Glomerular visceral epithelial cell (primary cell): ENCODE measurements around the gene LRRIQ4.

Source experiments
- DNase-seq: peaks from one replicate; pipeline ENCODE4 v3.0.0-alpha.2; 2016; ENCODE audit errors: extremely low spot score

The LRRIQ4 gene

DNA sequence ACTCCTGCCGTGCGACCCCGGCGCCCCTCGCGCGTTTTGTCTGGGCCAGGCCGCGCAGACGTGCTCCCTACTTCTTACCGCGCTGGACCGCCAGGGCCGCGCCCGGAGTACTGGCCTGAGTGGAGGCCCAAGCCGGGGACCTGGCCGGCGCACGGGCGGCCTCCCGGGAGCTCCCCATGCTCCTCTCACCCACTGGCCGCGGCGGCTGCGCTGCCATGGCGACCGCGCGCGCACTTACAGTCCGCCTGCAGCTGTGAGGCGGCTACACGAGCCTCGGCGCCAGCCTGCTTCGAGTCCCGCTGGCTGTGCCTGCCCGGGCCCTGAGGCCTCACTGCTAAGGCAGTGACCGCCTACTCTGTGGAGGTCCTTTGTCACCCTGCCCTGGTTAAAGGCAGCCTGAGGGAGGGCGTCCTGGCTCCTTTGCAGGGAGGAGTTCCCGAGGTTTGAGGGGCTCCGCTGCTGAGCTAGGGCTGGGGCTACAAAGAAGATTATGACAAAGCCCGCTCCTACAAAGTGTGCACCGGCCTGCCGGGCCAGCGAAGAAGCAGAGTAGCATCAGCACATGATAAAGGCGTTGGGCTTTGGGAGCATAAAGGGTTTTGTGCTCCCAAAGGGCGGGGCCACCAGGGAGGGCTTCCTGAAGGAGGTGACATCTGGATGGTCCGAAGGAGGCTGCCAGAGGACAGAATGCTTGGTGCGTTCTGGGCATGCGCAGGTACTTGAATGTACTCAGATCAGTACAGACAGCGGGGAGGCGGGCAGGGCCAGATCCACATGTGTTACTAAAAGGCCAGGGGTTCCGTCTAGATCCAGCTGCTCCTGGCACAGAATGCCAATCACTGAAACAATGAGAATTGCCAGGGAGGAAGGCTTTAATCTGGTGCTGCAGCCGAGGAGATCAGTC, at the start of gene LRRIQ4, which contains the start of gene LRRC34:
LRRIQ4 (plus strand) TSS at position 539 of the 904 bp plus-strand sequence. CDS start 9,052 bp downstream, outside the sequence.
LRRC34 (minus strand) TSS at position 573 of the 904 bp plus-strand sequence; CDS start at position 217, 356 bp downstream.
- DNase-seq: peak; percentile 61

DNA sequence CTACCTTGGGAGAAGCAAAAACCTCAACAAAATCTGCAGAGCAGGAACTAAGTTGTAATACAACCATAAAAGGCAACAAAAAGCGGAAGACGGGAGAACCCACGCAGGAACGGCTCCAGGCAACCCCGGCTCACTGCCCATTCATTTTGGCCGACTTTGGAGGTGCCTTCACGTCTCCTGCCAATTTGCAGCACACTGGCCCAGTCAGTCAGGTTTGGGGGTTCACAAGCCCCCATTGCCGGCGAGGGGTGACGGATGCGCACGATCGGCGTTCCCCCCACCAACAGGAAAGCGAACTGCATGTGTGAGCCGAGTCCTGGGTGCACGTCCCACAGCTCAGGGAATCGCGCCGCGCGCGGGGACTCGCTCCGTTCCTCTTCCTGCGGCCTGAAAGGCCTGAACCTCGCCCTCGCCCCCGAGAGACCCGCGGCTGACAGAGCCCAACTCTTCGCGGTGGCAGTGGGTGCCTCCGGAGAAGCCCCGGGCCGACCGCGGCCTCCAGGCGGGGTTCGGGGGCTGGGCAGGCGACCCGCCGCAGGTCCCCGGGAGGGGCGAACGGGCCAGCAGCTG, 48.3 kb upstream of the LRRIQ4 start:
- peak; percentile 28 for DNase-seq

GRCh38 chr3:169764882-169765612, 47.6 kb upstream of the LRRIQ4 start, which contains the start of gene TERC:
TSS of gene TERC (minus strand) at chr3:169765060.
- DNase-seq: peak; percentile 83

DNA sequence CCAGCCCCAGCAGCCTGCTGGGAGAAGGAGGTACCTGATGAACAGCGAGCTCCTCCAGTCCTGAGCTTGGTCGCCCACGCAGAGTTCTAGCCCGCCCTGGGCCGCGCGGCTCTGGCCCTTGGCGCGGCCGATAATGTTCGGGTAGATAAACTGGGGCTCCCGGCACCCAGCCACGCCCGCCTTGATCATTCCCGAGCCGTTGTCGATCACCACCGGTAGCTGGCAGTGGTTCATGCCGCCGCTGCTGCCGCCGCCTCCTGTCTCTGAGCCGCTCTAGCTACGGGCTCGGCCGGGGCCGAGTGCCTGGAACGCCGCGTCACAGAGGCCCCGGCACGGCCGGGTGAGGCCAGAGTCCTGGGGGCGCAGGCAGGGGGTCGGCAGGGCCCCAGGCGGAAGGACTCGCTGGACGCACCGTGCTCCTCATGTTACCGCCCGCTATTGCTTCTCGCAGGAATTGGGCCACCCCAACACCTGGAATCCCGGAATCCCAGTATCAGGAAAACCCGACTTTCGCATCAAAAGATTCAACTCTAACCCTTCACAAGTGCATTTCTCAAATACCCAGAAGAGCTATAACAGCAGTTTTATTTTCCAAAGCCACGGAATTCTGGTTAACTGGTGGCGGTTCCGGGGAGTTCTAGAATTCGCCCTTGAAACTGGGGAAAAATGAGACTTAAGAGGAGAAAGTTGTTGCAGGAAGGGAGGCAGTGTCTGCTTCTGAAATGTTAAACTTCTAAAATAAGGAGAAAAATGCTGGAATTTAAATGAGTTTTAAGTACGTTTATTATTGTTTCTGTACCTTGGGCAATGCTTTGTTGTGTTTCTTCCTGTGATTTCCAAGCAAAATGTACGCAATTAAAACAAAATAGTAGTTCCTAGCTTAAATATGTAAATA, 43.1 kb upstream of the LRRIQ4 start, which contains the start of gene ACTRT3:
ACTRT3 (minus strand) TSS at position 275 of the 895 bp plus-strand sequence; CDS start at position 234, 41 bp downstream.
- DNase-seq: peak; percentile 57

- peak; percentile 84 for DNase-seq
These were observed 41.0 kb upstream of the LRRIQ4 start for GRCh38 chr3:169771497-169772304.

DNA sequence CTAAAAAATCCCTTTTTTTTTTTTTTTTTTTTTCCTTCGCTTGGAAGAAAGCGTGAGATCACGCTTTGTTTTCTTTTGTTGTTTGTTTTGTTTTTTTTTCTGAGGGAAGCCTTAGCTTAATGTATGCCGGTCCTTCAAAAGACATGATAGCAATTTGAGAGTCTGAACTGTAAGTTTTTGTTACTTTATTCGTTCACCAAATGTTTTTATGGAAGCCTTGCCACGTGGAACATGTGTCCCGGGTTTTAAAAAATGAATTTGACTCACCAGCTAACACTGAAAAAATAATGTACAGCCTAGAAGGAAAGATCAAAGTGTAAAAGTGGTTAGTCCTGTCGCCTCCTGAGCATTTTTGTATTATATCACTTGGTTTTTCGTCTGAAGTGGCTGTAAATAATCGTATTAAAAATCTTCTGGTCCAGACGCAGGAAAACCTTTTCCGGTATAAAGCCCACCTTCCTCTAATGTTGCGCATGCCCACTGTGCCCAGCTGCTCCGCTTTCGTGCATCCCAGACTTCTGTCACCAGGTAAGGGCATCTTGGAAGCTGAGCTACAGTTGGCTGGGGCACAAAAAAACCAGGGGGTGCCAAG, 40.3 kb upstream of the LRRIQ4 start:
- peak; percentile 81 for DNase-seq

DNA sequence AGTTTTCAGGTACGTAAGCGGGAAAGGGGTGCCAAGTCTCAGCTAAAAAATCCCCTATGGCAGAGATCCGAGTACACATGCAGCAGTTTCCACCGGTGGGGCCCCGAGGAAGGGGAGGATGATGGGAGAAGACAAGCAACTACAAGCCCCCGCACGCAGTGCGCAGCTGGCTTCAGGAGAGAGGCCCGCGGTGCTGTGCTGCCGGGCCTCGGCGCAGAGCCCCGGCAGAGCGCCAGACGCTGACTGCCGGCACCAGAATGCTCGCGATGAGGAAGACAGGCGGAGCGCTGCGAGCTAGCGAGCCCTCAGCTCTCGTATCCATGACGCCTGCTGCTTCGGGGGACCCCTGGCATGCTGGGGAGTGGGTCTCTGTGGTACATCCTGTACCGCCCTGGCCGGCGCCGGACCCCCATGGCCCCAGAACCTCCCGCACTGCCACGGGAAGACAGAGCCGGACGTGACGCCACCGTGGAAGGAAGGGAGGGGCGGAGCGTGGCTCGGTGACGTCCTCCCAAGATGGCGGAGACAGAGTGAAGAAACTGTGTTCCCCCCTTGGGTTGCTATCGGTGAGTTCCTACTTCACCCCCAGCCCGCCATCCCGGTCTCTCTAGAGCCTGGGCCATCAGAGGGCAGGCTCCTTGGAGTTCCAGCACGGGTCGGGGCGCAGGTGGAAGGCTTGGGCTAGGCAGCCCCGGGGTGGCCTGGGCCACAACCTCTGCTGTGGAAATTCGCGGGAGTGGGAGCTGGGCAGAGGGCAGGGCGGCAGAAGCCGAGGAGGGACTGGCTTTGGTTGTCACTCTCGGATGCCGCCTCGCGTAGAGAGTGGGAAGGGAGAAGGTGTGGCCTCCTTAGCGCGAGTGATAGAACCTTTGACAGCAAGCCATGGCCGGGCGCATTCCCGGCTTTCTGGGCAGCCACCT, 39.5 kb upstream of the LRRIQ4 start, which contains the start of gene MYNN:
MYNN (plus strand) TSS at position 500 of the 920 bp plus-strand sequence. CDS start 900 bp downstream, outside the sequence.
- DNase-seq: peak; percentile 86

DNA sequence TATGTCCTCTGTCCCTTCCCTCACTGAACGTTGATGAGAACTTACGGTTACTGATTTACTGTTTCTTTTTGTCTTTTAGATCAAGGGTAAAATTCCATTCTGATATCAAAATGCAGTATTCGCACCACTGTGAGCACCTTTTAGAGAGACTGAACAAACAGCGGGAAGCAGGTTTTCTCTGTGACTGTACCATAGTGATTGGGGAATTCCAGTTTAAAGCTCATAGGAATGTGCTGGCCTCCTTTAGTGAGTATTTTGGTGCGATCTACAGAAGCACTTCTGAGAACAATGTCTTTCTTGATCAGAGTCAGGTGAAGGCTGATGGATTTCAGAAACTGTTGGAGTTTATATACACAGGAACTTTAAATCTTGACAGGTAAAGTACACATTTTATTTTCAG, 38.5 kb upstream of the LRRIQ4 start:
- DNase-seq: no peak

DNA sequence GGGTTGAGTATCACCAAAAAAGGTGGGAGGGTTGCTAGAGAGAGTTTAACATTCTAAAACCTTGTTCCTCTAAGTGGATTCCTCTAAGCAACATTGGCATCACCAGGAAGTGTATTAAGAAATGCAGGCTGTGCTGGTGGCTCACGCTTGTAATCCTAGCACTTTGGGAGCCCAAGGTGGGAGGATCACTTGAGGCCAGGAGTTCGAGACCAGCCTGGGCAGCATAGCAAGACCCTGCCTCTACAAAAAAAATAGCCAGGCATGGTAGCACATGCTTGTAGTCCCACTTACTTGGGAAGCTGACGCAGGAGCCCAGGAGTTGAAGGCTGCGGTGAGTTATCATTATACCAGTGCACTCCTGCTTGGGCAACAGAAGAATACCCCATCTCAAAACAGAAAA, 34.8 kb upstream of the LRRIQ4 start:
- no peak for DNase-seq

DNA sequence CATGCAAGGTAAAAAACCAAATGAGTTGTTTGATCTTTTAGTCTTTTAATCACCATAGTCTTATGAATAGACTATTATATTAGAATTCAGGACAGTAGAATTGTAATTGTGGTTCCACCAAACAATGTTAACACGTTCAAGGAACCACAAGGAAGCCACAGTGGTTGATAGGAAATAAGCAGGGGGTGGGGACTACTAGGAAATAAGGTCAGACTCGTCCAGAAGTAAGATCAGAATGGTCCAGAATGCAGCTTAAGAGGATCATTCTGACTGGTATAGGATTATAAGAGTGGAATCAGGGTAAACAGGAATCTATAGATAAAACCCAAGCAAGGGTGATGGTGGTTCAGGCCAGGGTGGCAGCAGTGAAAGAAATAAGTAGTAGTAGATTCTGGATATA, 31.9 kb upstream of the LRRIQ4 start:
- DNase-seq: no peak

DNA sequence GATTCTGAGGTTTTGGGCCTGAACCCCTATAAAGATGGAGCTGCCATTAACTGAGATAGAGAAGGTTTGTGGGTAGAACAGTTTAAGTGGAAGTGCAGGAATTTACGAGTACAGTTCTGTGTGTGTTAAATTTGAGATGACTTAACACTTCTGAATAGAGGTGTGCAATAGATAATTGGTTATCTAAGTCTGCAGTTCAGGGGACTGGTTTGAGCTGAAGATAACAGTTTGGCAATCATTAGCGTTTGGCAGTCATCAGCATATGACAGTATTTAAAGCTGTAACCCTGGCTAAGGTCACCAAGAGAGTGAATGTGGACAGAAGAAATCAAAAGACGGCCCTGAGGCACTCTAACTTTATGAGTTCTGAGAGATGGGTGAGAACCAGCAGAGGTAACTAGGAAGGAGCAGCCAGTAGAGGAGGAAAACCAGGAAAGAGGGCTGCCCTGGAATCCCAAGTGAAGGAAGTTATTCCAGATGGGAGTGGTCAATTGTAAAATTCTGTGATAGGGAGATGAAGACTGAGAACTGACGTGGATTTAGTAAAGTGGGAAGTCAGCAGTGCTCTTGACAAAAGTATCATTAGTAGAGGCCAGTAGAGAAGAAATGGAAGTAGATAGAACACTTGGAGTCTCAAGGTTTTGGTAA, 31.3 kb upstream of the LRRIQ4 start:
- DNase-seq: no peak

DNA sequence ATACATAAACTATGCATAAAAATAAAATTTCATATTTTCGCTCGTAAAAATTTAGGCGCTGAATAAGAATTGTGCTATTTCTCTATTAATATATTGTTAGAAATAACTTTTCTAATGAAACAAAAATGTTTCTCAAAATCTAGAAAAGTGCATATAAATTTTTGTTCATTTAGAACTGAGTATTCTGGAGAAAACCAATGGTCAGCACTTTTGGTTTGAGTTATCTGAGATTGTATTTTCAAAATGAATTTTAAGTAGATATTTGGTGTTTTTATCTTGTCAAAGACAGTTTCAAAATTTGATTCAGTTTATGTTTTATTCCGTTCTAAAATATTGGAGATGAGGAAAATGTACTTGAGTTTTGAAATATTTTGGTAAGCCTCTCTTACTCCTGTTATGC, 25.6 kb upstream of the LRRIQ4 start:
- DNase-seq: no peak

GRCh38 chr3:169787791-169788190, 24.9 kb upstream of the LRRIQ4 start:
- DNase-seq: no peak

GRCh38 chr3:169790219-169790618, 22.5 kb upstream of the LRRIQ4 start:
- DNase-seq: no peak

- DNase-seq: peak; percentile 11
These were observed 21.8 kb upstream of the LRRIQ4 start for GRCh38 chr3:169790687-169791429.

DNA sequence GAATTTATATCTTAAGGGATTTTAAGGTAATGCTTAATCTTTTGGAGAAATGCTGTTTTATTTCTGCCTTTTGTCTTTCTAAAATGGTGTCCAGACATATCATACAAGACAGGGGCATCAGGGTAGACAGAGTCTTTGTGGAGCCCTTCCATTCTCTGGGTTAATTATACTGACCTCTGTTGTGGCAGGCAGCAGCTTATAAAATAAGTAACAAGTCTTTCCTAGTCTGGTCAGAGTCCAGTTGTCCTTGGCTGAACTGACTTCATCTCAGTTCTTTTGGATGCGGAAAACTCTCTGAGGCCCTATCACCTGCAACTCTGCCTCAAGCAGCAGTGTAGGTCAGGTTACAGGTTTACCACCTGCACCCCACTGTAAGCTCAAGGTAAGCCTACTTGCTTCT, 20.3 kb upstream of the LRRIQ4 start:
- no peak for DNase-seq

DNA sequence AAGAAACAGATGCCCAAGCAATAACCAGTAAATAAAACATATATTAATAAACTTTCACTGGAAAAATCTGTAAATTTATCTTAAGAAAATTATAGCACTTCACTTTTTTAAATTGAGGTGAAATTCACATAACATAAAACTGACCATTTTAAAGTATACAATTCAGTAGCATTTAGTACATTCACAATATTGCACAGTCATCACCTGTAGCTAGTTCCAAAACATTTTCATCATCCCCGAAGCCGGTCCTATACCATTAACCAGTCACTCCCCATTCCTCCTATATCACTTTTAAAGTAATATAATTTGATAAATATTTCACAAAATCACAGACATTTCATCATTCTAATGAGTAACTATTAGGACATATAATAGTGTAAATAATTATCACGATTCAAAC, 8.0 kb upstream of the LRRIQ4 start:
- DNase-seq: no peak
